SK-N-SH treated with all-trans-retinoic acid at 6 μM for 48 hours (cell line): ENCODE data around the gene PDZD2.

ENCODE experiments used
- ATAC-seq: fragments of 200-7000 bp; cut with Tn5 transposase; 3 replicates; pipeline ENCODE4 v1.9.1; 2020; ENCODE audit warnings: mild to moderate bottlenecking, moderate library complexity
- ARNTL ChIP-seq: fragments of 450-650 bp; formaldehyde crosslinking; IDR thresholded peaks from 2 replicates; pipeline ENCODE4 v1.5.0; 2020; ENCODE audit warnings: low read depth, mild to moderate bottlenecking, moderate library complexity, borderline replicate concordance
- CSDC2 ChIP-seq: fragments of 250-450 bp; sonication (Bioruptor Pico); IDR thresholded peaks from 2 replicates; pipeline ENCODE4 v1.5.0; 2020; ENCODE audit warnings: mild to moderate bottlenecking, moderate library complexity
- ESRRG ChIP-seq: fragments of 250-450 bp; sonication (Bioruptor Pico); IDR thresholded peaks from 2 replicates; pipeline ENCODE4 v1.6.1; 2021; ENCODE audit warnings: mild to moderate bottlenecking
- GLIS3 ChIP-seq: fragments of 250-450 bp; sonication (Bioruptor Pico); IDR thresholded peaks from 2 replicates; pipeline ENCODE4 v1.5.0; 2020; ENCODE audit warnings: mild to moderate bottlenecking, moderate library complexity
- ISL1 ChIP-seq: fragments of 250-450 bp; sonication (Bioruptor Pico); IDR thresholded peaks from 2 replicates; pipeline ENCODE4 v2.1.2; 2022; ENCODE audit warnings: mild to moderate bottlenecking, moderate library complexity
- OSR1 ChIP-seq: fragments of 250-450 bp; sonication (Bioruptor Pico); IDR thresholded peaks from 2 replicates; pipeline ENCODE4 v1.8.0; 2022; ENCODE audit warnings: moderate library complexity, mild to moderate bottlenecking, inconsistent platforms
- RARB ChIP-seq: fragments of 250-450 bp; sonication (Bioruptor Pico); IDR thresholded peaks from 2 replicates; pipeline ENCODE4 v1.8.0; 2021; ENCODE audit warnings: mild to moderate bottlenecking, moderate library complexity
- SNAI2 ChIP-seq: fragments of 250-450 bp; sonication (Bioruptor Pico); IDR thresholded peaks from 2 replicates; pipeline ENCODE4 v1.5.0; 2020; ENCODE audit warnings: mild to moderate bottlenecking, moderate library complexity
- TCF4 ChIP-seq: fragments of 250-450 bp; sonication (Bioruptor Pico); IDR thresholded peaks from 2 replicates; pipeline ENCODE4 v1.8.0; 2021; ENCODE audit warnings: mild to moderate bottlenecking, moderate library complexity, borderline replicate concordance
- TOX ChIP-seq: fragments of 250-450 bp; sonication (Bioruptor Pico); IDR thresholded peaks from 2 replicates; pipeline ENCODE4 v1.8.0; 2021; ENCODE audit warnings: mild to moderate bottlenecking, moderate library complexity, borderline replicate concordance
- ZC3H10 ChIP-seq: fragments of 250-450 bp; sonication (Bioruptor Pico); IDR thresholded peaks from 2 replicates; pipeline ENCODE4 v1.5.1; 2021; ENCODE audit warnings: mild to moderate bottlenecking, moderate library complexity
- ZFP3 ChIP-seq: fragments of 250-450 bp; sonication (Bioruptor Pico); IDR thresholded peaks from 2 replicates; pipeline ENCODE4 v1.5.0; 2020; ENCODE audit warnings: mild to moderate bottlenecking, moderate library complexity
- ZNF565 ChIP-seq: fragments of 450-650 bp; formaldehyde crosslinking; conservative IDR thresholded peaks from 2 replicates; pipeline ENCODE4 v1.5.0; 2020; ENCODE audit warnings: low read depth, mild to moderate bottlenecking, moderate library complexity
- ZNF8 ChIP-seq: fragments of 450-650 bp; formaldehyde crosslinking; IDR thresholded peaks from 2 replicates; pipeline ENCODE4 v1.5.0; 2020; ENCODE audit warnings: mild to moderate bottlenecking, moderate library complexity
- TF ChIP-seq, protein P1 (sequence below): fragments of 250-450 bp; sonication (Bioruptor Pico); IDR thresholded peaks from 2 replicates; pipeline ENCODE4 v1.5.0; 2020; ENCODE audit warnings: mild to moderate bottlenecking, moderate library complexity
- TF ChIP-seq, protein P2 (sequence below): fragments of 250-450 bp; sonication (Bioruptor Pico); IDR thresholded peaks from 2 replicates; pipeline ENCODE4 v1.8.0; 2021; ENCODE audit warnings: low read depth, mild to moderate bottlenecking, moderate library complexity, borderline replicate concordance
- TF ChIP-seq, protein P3 (sequence below): fragments of 250-450 bp; sonication (Bioruptor Pico); IDR thresholded peaks from 2 replicates; pipeline ENCODE4 v1.5.1; 2020; ENCODE audit warnings: low read depth, mild to moderate bottlenecking, moderate library complexity
- TF ChIP-seq, protein P4 (sequence below): fragments of 250-450 bp; sonication (Bioruptor Pico); IDR thresholded peaks from 2 replicates; pipeline ENCODE4 v1.8.0; 2020; ENCODE audit warnings: mild to moderate bottlenecking, moderate library complexity, borderline replicate concordance
- TF ChIP-seq, protein P5 (sequence below): fragments of 250-450 bp; sonication (Bioruptor Pico); IDR thresholded peaks from 2 replicates; pipeline ENCODE4 v1.5.1; 2021; ENCODE audit warnings: mild to moderate bottlenecking, moderate library complexity

The PDZD2 gene

DNA sequence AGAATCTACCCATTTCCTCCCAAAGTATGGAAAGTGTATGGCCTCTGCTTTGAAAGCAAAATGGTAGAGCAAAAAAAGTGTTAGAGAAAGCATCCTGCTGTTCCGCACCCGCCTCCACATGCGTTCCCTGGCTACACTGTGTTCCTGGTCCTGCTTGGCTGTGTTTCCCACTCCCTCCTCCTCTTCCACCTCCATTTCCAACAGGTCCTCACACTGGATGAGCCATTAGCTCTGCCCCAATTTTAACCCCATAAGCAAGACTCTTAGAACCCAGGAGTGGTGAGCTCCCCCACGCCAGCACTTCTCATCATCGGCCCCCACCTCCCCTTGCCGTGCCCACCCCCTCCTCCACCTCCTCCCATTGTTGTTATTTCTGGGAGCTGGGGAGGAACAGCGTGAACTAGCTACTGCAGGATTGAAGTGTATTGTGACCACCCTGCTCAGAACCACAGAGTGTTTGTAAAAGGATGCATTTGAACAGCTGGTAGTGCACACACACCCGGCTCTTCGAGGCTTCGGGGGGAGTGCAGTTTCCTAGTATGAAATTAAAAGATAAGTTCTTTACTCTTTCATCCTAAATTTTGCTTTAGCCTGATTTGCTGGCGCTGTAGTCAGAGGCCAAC, 120.0 kb downstream of the PDZD2 start:
- TF ChIP-seq RARB (CRISPR knock-in tag): no peak
- TF ChIP-seq, protein P1, sequence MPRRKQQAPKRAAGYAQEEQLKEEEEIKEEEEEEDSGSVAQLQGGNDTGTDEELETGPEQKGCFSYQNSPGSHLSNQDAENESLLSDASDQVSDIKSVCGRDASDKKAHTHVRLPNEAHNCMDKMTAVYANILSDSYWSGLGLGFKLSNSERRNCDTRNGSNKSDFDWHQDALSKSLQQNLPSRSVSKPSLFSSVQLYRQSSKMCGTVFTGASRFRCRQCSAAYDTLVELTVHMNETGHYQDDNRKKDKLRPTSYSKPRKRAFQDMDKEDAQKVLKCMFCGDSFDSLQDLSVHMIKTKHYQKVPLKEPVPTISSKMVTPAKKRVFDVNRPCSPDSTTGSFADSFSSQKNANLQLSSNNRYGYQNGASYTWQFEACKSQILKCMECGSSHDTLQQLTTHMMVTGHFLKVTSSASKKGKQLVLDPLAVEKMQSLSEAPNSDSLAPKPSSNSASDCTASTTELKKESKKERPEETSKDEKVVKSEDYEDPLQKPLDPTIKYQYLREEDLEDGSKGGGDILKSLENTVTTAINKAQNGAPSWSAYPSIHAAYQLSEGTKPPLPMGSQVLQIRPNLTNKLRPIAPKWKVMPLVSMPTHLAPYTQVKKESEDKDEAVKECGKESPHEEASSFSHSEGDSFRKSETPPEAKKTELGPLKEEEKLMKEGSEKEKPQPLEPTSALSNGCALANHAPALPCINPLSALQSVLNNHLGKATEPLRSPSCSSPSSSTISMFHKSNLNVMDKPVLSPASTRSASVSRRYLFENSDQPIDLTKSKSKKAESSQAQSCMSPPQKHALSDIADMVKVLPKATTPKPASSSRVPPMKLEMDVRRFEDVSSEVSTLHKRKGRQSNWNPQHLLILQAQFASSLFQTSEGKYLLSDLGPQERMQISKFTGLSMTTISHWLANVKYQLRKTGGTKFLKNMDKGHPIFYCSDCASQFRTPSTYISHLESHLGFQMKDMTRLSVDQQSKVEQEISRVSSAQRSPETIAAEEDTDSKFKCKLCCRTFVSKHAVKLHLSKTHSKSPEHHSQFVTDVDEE: no peak
- TF ChIP-seq, protein P2, sequence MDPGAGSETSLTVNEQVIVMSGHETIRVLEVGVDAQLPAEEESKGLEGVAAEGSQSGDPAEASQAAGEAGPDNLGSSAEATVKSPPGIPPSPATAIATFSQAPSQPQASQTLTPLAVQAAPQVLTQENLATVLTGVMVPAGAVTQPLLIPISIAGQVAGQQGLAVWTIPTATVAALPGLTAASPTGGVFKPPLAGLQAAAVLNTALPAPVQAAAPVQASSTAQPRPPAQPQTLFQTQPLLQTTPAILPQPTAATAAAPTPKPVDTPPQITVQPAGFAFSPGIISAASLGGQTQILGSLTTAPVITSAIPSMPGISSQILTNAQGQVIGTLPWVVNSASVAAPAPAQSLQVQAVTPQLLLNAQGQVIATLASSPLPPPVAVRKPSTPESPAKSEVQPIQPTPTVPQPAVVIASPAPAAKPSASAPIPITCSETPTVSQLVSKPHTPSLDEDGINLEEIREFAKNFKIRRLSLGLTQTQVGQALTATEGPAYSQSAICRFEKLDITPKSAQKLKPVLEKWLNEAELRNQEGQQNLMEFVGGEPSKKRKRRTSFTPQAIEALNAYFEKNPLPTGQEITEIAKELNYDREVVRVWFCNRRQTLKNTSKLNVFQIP (CRISPR knock-in tag): no peak
- no peak for TF ChIP-seq ZNF8 (CRISPR knock-in tag)
- TF ChIP-seq, protein P3, sequence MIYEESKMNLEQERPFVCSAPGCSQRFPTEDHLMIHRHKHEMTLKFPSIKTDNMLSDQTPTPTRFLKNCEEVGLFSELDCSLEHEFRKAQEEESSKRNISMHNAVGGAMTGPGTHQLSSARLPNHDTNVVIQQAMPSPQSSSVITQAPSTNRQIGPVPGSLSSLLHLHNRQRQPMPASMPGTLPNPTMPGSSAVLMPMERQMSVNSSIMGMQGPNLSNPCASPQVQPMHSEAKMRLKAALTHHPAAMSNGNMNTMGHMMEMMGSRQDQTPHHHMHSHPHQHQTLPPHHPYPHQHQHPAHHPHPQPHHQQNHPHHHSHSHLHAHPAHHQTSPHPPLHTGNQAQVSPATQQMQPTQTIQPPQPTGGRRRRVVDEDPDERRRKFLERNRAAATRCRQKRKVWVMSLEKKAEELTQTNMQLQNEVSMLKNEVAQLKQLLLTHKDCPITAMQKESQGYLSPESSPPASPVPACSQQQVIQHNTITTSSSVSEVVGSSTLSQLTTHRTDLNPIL: no peak
- TF ChIP-seq CSDC2 (CRISPR knock-in tag): no peak
- TF ChIP-seq ESRRG (CRISPR knock-in tag): no peak
- no peak for TF ChIP-seq GLIS3 (CRISPR knock-in tag)
- TF ChIP-seq ARNTL (CRISPR knock-in tag): no peak
- TF ChIP-seq ZNF565 (CRISPR knock-in tag): no peak
- no peak for TF ChIP-seq TOX (CRISPR knock-in tag)
- TF ChIP-seq ZFP3 (CRISPR knock-in tag): no peak
- TF ChIP-seq, protein P4, sequence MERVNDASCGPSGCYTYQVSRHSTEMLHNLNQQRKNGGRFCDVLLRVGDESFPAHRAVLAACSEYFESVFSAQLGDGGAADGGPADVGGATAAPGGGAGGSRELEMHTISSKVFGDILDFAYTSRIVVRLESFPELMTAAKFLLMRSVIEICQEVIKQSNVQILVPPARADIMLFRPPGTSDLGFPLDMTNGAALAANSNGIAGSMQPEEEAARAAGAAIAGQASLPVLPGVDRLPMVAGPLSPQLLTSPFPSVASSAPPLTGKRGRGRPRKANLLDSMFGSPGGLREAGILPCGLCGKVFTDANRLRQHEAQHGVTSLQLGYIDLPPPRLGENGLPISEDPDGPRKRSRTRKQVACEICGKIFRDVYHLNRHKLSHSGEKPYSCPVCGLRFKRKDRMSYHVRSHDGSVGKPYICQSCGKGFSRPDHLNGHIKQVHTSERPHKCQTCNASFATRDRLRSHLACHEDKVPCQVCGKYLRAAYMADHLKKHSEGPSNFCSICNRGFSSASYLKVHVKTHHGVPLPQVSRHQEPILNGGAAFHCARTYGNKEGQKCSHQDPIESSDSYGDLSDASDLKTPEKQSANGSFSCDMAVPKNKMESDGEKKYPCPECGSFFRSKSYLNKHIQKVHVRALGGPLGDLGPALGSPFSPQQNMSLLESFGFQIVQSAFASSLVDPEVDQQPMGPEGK (CRISPR knock-in tag): no peak
- no peak for TF ChIP-seq TCF4 (CRISPR knock-in tag)
- TF ChIP-seq ZC3H10: no peak
- TF ChIP-seq SNAI2 (CRISPR knock-in tag): no peak
- TF ChIP-seq, protein P5, sequence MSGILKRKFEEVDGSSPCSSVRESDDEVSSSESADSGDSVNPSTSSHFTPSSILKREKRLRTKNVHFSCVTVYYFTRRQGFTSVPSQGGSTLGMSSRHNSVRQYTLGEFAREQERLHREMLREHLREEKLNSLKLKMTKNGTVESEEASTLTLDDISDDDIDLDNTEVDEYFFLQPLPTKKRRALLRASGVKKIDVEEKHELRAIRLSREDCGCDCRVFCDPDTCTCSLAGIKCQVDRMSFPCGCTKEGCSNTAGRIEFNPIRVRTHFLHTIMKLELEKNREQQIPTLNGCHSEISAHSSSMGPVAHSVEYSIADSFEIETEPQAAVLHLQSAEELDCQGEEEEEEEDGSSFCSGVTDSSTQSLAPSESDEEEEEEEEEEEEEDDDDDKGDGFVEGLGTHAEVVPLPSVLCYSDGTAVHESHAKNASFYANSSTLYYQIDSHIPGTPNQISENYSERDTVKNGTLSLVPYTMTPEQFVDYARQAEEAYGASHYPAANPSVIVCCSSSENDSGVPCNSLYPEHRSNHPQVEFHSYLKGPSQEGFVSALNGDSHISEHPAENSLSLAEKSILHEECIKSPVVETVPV (CRISPR knock-in tag): no peak
- ATAC-seq: no peak

DNA sequence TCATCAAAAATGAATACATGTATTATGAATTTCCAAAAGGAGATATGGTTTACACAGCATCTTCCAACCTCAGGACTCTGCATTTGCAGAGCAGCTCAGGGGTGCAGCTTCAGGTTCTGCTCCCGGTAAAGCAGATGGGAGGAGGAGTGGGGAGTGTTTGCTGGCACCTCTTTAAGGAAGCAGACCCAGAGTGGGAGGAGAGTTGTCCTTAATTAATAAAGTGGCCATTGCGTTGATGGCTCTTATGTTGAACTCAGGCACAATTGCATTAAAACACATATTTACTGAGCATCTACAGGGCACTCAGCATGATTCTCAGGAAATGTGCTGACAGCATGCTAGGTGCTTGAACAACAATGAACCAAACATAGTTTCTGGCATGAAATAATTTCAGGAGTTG, 121.0 kb downstream of the PDZD2 start:
- ATAC-seq: no peak

More for the DNA sequence above, 121.0 kb downstream of the PDZD2 start:
- TF ChIP-seq ISL1 (CRISPR knock-in tag) (no peak), SNAI2 (CRISPR knock-in tag) (no peak), RARB (CRISPR knock-in tag) (no peak), ZC3H10 (no peak), CSDC2 (CRISPR knock-in tag) (no peak), OSR1 (CRISPR knock-in tag) (no peak), ESRRG (CRISPR knock-in tag) (no peak), ZNF8 (CRISPR knock-in tag) (no peak)
- TF ChIP-seq, protein P3: no peak
- TF ChIP-seq, protein P1: no peak
- TF ChIP-seq, protein P2 (CRISPR knock-in tag): no peak
